ENCODE results near the gene BAZ2A.

BAZ2A gene

DNA sequence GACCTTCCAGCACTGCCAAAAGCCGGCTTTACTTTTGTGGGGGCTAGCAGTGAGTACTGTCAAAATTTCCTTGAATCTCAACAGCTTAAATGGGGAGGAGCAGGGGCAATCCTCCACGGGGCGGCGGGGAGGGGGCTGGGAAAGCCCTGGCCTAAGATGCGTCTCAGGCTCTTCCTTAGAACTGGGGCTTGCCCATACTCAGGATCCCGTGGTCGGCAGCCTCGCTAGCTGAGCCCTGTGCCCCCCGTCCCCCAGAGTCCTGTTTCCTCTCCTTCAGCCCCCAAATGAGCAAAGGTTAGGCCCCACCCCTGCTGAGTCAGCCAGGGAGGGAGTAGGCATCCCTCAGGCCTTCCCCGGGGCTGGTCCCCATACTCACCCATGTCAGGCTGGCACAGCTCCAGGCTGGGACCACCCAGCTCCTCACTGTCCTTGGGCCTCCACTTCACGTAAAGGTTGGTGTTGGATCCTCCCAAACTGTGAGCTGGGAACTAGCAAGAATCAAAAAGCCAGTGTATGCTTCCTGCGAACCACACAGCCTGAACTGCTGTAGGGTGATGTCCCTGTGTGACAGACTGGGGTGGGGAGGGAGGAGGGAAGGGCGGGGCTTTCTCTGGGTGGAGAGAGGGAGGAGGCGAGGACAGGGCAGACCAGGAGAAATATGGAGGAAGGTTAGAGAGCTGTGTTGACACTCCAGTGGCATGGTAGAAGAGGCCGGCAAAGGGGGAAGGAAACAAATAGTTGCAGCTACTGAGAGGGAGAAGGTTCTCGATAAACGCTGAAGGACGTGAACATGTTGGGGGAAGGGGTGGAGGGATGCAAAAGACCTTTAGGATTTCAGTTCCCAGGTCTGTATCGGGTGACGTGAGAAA is 5.9 kb upstream of the BAZ2A start:
- peak; percentile 90 for DNase-seq (ENCODE audit: low spot score)

DNA sequence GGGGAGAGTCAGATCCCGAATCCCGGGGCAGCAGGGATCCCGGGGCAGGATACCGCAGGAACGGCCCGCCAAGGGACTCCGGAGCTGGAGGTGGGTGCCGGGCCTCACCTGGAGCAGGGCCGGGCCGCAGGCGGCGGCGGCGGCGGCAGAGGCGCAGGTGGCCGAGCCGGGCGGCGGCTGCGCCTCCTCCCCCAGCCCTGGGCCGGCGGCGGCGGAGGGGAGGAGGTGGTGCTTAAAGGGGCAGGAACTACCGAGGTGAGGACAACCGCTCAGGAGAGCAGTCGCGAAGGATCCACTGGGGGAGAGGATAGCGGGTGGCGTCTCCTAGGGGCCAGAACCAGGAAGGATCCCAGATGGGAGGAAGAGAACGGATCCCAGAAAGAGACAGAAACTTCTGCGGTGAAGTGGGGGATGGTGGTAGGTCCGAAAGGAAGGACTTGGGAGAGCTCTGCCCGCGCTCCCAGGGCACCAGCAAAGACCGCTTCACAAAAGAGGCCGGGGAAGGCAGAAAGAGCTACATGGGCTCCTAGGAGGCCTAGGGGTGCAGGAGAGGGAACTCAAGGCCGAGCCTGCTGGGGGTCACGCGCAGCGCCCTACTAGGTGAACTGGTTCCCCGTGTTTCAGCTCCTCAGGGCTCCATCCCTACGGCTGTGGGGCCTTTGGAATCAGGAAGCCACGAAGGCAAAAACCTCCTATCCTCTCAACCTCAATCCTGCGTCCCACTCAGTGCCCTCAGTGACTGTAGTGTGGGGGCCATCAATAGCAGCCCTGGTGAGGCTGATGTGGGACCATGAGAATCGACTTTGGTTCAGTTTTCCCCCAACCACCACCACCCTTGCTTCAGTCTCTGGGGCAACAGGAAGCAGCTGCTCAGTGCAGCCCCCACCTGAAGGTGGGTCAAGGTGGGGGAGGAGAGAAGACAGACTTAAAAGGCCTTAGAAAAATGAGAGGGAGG is 5.0 kb upstream of the BAZ2A start:
- DNase-seq (ENCODE audit: low spot score): peak; percentile 83

DNA sequence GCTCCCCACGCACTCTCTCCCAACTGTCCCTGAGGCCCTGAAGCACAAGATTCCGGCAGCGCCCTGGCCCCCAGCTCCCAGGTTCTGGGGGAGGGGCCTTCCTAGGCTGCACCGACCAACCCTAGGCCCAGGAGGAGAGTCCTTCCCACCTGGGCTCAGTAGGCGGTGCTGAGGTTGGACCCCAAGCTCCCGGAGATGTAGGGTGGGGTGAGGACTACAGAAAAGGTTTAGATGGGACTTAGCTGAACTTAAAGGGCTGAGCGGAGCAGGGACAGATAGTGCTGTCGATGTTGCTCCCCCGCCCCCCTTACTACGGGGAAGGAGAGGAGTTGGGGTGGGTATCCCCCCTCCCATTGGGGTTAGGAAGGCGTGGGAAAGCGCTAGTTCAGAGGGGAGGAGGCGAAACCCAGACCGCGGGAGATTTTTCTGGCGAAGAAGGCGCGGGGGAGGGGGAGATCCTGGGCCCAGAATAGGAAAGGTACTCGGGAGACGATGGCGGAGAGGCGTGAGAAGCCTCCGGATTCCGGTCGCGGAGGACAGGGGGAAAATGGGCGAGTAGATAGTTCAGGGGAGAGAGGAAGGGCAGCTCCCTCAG is 4.2 kb upstream of the BAZ2A start:
- no peak for DNase-seq (ENCODE audit: low spot score)

GRCh38 chr12:56633468-56634241 is 3.5 kb upstream of the BAZ2A start:
- DNase-seq (ENCODE audit: low spot score): no peak

DNA sequence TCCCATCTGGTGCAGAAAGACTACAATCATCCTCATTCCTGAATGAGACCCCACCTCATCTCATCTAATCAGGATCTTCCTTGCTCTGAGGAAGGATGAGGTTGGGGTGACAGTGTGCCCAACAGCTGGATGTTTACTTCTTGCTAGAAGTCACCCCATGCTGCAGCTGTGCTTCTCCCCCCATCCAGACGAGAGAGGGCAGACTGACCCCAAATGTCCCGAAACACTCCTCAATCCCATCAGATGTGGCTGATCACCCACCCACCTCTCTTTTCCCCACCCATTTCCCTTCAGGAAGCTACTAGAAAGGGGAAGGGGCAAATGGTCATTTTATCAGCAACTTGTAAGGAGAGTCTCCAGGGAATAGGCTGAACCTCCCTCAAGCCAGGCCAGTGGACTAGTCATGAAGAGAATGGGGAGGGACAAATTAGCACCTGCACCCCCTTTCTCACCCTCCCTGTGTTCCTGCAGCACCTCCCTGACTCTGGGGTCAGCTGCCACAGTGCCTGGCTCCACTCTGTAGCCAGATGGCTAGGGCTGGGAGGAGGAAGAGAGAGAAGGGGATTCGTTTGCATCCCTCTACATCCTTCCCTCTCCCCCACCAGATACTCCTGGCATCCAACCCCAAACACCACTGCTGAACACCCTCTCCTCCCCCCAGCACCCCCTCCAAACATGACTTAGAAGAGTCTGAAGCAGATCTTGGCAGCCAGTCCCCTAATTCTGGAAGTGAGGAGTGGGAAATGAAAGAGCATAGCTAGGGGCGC is 2.8 kb upstream of the BAZ2A start:
- no peak for DNase-seq (ENCODE audit: low spot score)

DNA sequence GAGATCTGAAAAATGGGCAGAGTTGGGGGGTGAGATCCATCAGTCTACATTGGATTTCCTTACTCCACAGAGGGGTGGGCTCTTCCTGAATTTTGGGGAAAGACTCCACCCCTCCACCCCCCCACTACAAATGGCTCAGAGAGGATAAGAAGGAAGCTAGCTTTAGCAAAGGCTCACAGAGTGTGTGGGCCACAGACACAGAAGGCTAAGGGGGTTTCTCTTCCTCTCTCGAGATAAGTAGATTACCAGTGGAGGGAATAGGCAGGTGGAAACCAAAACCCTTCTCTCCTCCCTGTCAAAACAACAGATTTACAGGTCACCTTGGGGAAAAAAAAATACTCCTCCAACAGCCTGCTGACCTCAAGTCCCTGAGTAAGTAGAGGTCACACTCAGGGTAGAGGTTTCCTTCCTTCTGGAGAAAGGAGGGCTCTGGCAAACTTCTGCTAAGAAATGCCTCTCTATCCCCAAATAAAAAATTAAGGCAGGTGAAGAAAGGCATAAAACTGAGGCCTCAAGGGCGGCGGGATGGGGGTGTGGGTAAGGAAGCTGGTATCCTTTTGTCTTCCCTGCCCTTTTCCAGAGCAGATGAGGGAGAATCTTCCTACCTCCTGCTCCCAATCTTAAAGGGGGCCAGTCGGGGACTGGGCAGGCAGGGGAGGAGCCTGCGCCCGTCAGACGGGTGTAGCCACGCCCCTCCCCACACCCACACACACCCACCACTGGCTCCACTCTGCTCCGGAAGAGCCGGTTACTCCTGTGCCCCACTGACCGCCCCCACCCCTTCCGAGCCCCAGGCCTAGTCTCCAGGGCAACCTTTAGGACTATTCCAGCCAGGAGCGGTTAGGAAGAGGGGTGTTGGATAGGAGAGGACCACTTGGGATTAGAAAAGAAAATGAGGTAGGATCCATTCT is 1.9 kb upstream of the BAZ2A start:
- DNase-seq (ENCODE audit: low spot score): peak; percentile 49

- peak; percentile 21 for DNase-seq (ENCODE audit: low spot score)
These were observed 507 bp downstream of the BAZ2A start for GRCh38 chr12:56629459-56630179.

- DNase-seq (ENCODE audit: low spot score): peak; percentile 59
These were observed 1.3 kb downstream of the BAZ2A start for GRCh38 chr12:56628671-56629458.

DNA sequence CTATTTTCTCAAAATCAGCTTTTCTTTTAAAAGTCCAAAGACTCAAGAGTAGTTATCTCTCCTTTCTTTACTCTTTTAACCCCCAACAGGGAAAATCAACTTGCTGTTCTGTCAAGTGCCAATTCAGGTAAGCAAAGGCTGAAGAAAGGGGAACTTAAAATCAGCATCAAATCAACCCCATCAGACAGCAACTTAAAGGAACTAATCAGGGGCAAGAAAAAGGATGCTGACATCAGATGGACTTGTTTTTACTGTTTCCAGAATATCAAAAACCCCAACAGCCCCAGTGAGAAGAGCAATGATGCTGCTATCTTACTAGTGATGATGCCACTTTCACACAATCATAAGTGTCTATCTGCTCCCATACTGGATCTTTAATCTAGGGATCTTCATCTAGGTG is 3.4 kb downstream of the BAZ2A start:
- no peak for DNase-seq (ENCODE audit: low spot score)

DNA sequence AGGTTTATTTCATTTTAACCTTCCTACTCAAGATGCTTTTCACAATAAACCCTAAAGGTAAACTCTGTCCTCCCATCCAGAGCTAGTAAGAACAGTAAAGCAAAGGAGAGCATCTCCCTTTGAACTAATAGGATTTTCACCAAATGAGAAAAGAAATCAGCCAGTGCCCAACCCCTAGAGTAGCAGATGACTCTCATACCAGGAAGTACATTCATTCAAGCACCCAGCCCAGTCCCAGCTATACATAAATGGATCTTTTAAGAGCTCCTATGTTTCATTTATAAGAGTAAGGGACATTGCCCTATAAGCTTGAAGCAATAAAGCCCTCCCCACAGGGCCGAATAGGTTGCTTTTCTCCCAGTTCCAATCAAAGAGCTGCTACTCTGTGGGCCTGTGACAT is 7.6 kb downstream of the BAZ2A start:
- DNase-seq (ENCODE audit: low spot score): no peak

DNA sequence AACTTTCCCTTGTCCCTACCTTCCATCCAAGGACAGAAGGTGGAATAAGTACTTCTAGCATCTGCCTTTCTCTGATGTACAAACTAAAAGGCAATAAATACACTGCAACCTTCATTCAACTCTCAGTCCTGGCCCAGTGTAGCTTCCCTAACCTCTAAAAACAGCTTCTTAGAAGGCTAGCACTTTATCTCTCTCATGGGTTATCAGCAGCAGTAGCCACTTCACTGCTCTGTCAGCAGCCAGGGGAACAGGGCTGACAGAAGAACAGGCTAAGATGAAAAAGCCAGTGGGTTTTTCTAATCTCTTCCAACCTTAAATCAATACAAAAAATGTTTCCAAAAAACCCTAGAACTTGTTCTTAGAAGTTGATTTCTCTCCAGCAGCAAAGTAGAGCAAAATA is 13.2 kb downstream of the BAZ2A start:
- DNase-seq (ENCODE audit: low spot score): no peak

GRCh38 chr12:56616244-56616643 is 13.9 kb downstream of the BAZ2A start:
- no peak for DNase-seq (ENCODE audit: low spot score)

- DNase-seq (ENCODE audit: low spot score): no peak
These were observed 15.5 kb downstream of the BAZ2A start for GRCh38 chr12:56614627-56615026.

DNA sequence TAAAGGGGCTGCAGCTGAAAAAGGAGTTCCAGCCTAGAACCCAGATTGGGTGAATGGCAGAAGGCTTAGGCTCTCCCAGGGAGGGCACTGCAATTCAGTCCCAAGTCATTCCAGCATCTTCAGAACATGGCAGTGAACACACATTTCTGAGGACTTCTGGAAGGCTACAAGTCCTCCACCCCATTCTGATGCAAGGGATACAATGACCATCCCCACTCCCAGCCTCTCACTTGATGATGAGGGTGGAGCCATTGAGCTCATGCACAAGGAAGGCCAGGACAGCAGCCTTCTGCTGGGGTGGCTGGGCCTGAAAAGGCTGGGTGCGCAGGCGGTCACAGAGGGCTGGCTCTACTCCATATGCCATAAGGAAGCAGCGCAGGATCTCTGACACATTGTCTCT is 25.8 kb downstream of the BAZ2A start:
- no peak for DNase-seq (ENCODE audit: low spot score)

GRCh38 chr12:56602239-56602638 is 27.9 kb downstream of the BAZ2A start:
- DNase-seq (ENCODE audit: low spot score): no peak

DNA sequence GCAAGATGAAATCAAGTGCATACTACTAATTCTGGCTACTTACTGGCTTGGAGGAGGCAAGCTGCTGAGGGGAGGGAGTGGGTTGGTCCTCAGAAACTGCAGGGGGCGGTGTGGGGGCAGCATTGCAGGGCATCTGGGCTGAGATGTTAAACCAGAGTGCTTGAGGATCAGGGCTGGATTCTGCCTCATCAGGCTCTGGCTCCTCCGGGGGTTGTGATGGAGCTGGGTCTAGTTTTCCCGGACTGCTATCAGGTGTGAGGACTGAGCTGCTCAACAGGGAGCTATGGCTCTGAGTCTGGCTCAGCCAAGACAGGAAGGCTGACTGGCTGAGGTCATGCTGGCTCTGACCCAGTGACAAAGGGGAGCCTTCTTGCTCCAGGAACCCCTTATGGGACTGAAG is 28.6 kb downstream of the BAZ2A start:
- no peak for DNase-seq (ENCODE audit: low spot score)

- DNase-seq (ENCODE audit: low spot score): no peak
These were observed 29.4 kb downstream of the BAZ2A start for GRCh38 chr12:56600753-56601152.

GRCh38 chr12:56599797-56600196 is 30.3 kb downstream of the BAZ2A start:
- DNase-seq (ENCODE audit: low spot score): no peak
